T-helper 1 cell treated with Interleukin-12 subunit alpha and Interleukin-12 subunit beta and Interleukin-4 antibody, amounts not matched to agents 30 ng/mL and 1 ng/mL, for 36 hours (primary cell): ENCODE measurements around the gene WDR45B. TPM values are rescaled to one million over a fixed set of nuclear protein-coding genes. Genes with fewer than 3 reads are reported as not detected.

Experiments used
- intact Hi-C: fragments of 100-400 bp; cut with micrococcal nuclease; formaldehyde crosslinking; loops from one replicate; pipeline ENCODE4 v1.15.1; 2024
- total RNA-seq: library from RNA; stranded (reverse); gene quantifications from 2 replicates; pipeline ENCODE4 v1.2.3, GENCODE V29; 2022

Gene WDR45B
- total RNA-seq, 1 donor from 2014 or later: 37.0 TPM

- intact Hi-C loops: no loop called here
These were observed 46.7 kb downstream of the WDR45B start for GRCh38 chr17:82601447-82602000.

- intact Hi-C loops: no loop called here
These were observed 47.4 kb downstream of the WDR45B start for GRCh38 chr17:82600731-82601446.

- intact Hi-C loops: no loop called here
These were observed 48.3 kb downstream of the WDR45B start for GRCh38 chr17:82599674-82600661.

GRCh38 chr17:82598256-82599119 lies 49.8 kb downstream of the WDR45B start:
- intact Hi-C loops: no loop called here

GRCh38 chr17:82596837-82597672 lies 51.2 kb downstream of the WDR45B start:
- intact Hi-C loops: no loop called here

GRCh38 chr17:82596296-82596695 lies 51.9 kb downstream of the WDR45B start:
- intact Hi-C loops: no loop called here

- intact Hi-C loops: no loop called here
These were observed 52.4 kb downstream of the WDR45B start for GRCh38 chr17:82595893-82596292.

GRCh38 chr17:82594571-82594970 lies 53.7 kb downstream of the WDR45B start:
- intact Hi-C loops: loop anchor here (5.0 kb wide), 2 partner anchors 123 to 137 kb away; partner anchors contain the start of genes FN3KRP and NARF

- intact Hi-C loops: loop anchor here (1.0 to 5.0 kb wide), 4 partner anchors 54 to 175 kb away; partner anchors contain the start of genes FN3KRP, HEXD, NARF and OGFOD3
These were observed 54.6 kb downstream of the WDR45B start for GRCh38 chr17:82593590-82594087.

- intact Hi-C loops: loop anchor here (1.0 to 5.0 kb wide), 4 partner anchors 54 to 174 kb away; partner anchors contain the start of genes FN3KRP, HEXD, NARF and OGFOD3
These were observed 55.3 kb downstream of the WDR45B start for GRCh38 chr17:82592767-82593589.

- intact Hi-C loops: loop anchor here (2.0 to 5.0 kb wide), 3 partner anchors 125 to 174 kb away; partner anchors contain the start of genes FN3KRP, HEXD, NARF and OGFOD3
These were observed 55.9 kb downstream of the WDR45B start for GRCh38 chr17:82592289-82592766.

GRCh38 chr17:82590881-82591539 lies 57.2 kb downstream of the WDR45B start:
- intact Hi-C loops: loop anchor here (5.0 kb wide), 2 partner anchors 126 to 134 kb away; partner anchors contain the start of genes FN3KRP and NARF

- intact Hi-C loops: loop anchor here (5.0 kb wide), 2 partner anchors 127 to 133 kb away; partner anchors contain the start of genes FN3KRP and NARF
These were observed 58.0 kb downstream of the WDR45B start for GRCh38 chr17:82590216-82590615.

- intact Hi-C loops: loop anchor here (5.0 to 10.0 kb wide), 3 partner anchors 127 to 555 kb away; partner anchors contain the start of genes DCXR, FN3KRP, NARF and RAC3
These were observed 58.4 kb downstream of the WDR45B start for GRCh38 chr17:82589851-82590180.

GRCh38 chr17:82588266-82589175 lies 59.7 kb downstream of the WDR45B start:
- intact Hi-C loops: loop anchor here (10.0 kb wide), 1 partner anchor 554 kb away; the partner anchor contains the start of genes DCXR and RAC3
